HG03108 (cell line): ENCODE results near the gene PRKN.
"Not testable (repeated sequence)": the region's sequence is repeated elsewhere in the genome, so short reads cannot be mapped to it uniquely, and the experiment has no call there.

Experiments
- ATAC-seq: cut with Tn5 transposase; IDR thresholded peaks from one replicate; pipeline ENCODE4 v1.9.1; 2021; ENCODE audit warnings: moderate library complexity; ENCODE audit not compliant: unreplicated experiment

The PRKN gene

GRCh38 chr6:161354276-161354840 lies 1373.2 kb downstream of the PRKN start:
- no peak for ATAC-seq

GRCh38 chr6:161353208-161353613 lies 1374.4 kb downstream of the PRKN start:
- ATAC-seq: no peak

DNA sequence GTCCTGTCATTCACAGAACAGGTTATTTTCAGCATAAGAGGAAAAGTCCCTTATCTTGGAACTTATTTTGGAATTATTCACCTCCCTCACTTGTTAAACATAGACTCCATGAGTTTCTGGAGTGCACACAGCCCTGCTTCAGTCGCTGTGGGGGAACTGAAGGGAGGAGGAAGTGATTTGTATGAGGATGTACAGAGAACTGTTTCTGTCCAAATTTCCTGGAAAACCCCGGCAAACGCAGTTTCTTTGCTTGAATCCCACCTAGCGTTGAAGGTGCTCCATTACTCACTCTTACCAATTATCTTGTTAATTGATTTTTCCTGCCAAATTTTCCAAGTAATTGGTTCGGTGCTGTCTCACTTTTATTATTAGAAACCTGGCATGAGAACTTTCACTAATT lies 1375.7 kb downstream of the PRKN start:
- ATAC-seq: no peak

DNA sequence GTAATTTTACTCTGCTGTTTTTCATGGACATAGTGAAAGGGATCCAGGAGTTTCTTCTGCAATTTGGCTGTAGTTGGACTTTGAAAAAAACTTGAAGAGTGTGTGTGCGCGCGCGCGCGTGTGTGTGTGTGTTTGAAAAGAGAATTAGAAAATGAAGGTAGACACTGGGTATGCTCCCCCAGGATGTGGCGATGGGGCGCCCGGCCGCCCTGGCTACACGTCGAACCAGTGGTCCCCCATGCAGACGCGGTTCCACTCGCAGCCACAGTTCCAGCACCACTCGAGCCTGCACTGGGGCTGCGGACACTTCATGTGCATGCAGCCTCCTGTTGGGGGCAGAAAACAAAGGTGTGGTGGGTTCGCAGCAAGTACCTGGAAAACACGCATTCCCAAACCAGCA lies 1377.7 kb downstream of the PRKN start:
- ATAC-seq: no peak

GRCh38 chr6:161348628-161348994 lies 1379.0 kb downstream of the PRKN start:
- no peak for ATAC-seq

GRCh38 chr6:161347988-161348627 lies 1379.5 kb downstream of the PRKN start:
- no peak for ATAC-seq

DNA sequence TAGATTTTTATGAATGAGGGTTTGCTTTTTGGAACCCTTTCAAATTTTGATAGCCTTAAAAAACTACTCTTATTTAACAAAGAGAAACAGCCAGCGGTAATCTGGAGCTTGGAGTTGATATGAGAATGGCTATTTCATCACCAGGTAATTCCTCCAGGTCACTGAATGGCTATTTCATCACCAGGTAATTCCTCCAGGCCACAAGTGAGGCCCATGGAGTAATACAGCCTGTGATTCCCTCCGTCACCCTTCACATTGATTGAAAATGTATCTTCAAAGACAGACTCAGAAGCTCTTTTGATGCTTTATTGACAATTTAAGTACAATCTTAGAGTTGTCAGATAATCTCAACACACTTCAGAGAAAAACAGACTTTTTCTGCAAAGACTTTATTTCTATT lies 1380.4 kb downstream of the PRKN start:
- no peak for ATAC-seq

DNA sequence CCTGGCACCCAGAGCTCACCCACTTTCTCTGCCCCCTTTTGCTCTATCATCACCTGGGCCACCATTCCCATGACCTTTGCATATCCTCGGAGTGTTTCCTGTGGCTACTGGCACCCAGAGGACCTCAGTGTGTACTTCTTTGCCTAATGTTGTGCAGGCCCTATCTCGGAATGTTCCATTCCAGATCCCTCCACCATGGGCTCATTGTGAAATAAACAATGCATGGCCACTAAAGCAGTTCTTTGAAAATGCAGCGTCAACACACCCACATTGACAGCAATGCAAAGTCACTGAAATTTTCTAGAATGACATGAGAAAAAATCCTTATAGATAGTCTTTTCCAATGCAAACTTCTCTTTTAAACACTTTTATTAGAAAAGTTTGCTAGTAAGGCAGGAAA lies 1380.8 kb downstream of the PRKN start:
- no peak for ATAC-seq

DNA sequence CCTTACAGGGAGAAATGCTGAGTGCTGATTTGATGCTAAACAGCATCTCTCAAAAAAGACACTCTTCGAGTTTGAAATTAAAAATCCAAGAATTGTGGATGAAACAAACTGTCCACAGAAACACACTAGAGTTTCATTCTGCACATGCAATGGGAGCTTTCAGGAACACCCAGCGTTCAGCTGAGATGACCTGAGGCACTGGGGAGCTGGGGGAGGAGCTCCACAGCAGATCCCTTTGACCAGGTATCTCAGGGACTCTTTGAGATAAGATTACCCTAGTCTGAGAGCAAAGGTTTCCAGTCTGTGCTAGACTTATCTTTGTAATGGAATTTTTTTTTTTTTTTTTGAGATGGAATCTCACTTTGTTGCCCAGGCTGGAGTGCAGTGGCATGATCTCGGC lies 1382.9 kb downstream of the PRKN start:
- ATAC-seq: no peak

- ATAC-seq: no peak
These were observed 1385.5 kb downstream of the PRKN start for GRCh38 chr6:161342039-161342438.

DNA sequence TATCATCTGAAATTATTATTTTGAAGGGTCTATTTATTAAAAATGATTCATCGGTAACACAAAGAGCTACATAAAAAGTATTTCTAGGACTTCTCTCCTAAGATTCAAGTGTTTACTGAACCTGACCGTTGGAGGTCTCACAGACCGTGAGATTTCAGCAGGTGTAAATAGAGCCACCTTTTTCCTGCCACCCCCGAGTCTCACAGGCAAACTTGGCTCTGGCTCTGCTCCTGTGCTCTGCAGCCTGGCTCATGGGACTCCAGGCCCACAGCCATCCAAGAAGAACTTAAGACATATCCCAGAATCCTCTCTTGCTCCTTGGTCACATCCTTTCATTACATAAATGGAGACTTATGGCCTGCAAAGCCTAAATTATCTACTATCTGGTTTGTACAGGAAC lies 1385.9 kb downstream of the PRKN start:
- ATAC-seq: no peak

DNA sequence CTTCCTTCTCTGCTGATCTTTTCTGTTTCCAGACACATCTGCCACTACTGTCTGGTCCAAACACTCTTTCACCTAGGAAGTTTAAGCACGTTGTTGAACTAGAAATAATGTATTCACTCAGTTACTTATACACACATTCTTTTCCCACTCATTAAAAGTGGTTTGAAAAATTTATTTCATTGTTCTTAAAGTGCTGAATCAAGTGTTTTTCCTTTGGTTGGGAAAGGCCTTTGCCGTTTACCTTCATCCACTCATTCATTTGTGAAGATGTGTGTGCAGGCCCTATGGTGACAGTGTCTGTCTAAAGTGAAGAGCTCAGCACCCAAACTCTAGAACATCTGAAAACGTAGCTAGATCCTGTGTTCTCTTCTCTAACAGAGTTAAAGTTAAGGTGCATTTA lies 1389.6 kb downstream of the PRKN start:
- ATAC-seq: no peak

- ATAC-seq: no peak
These were observed 1391.1 kb downstream of the PRKN start for GRCh38 chr6:161336479-161336878.

- ATAC-seq: no peak
These were observed 1394.2 kb downstream of the PRKN start for GRCh38 chr6:161333410-161333809.

GRCh38 chr6:161331402-161332081 lies 1396.0 kb downstream of the PRKN start:
- ATAC-seq: not testable (repeated sequence)

GRCh38 chr6:161327360-161327953 lies 1400.1 kb downstream of the PRKN start:
- no peak for ATAC-seq

GRCh38 chr6:161319231-161319630 lies 1408.3 kb downstream of the PRKN start:
- ATAC-seq: no peak

GRCh38 chr6:161318456-161318855 lies 1409.1 kb downstream of the PRKN start:
- no peak for ATAC-seq

GRCh38 chr6:161316531-161316930 lies 1411.0 kb downstream of the PRKN start:
- ATAC-seq: no peak

DNA sequence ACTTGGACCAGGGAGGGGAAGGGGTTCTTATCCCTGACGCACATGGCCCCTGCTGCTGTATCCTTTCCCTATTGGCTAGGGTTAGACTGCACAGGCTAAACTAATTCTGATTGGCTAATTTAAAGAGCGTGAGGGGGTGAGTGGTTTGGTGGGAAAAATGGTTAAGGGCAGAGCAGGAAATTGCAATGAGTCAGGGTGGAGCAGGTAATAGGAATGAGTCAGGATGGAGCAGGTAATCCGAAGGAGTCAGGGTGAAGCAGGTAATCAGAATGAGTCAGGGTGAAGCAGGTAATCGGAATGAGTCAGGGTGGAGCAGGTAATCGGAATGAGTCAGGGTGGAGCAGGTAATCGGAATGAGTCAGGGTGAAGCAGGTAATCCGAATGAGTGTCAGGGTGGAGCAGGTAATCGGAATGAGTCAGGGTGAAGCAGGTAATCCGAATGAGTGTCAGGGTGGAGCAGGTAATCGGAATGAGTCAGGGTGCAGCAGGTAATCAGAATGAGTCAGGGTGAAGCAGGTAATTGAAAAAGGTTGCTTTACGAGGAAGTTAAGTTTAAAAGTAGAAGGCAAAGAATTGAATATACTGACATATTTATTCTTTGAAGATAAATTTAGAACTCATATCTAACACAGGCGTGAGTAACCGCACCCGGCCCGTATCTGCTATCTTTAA lies 1412.2 kb downstream of the PRKN start:
- ATAC-seq: not testable (repeated sequence)

DNA sequence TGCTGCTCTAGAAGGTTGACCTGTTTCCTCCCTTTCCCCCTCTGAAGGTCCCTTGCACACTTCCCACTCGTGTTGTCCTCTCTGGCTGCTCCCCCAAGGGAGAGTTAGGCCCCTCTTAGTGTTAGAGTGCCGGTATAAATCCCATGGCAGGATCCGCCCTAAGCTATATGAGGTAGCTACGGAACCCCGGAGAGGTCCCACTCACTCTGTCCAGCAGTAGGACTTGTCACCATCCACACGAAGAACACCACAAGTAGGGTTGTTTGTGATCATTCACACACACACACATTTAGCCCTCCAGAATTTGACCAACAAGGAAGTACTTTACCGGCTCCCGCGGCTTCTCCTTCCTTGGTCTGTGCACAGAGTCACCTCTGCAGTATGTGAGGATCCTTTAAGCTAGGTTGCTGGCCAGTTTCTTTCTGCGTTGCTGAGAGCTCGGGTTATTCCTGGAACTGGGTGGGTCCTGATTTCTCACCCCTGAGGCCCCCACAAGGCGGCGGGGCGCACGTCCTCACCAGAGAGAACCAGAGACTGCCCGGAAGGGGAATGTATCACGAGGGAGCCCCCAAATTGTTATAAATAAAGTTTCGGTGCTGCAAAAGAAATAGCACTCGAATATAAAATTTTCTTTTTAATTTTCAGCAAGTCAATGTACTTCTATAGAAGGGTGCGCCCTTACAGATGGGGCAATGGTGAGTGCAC lies 1412.9 kb downstream of the PRKN start:
- ATAC-seq: not testable (repeated sequence)
